GM19035 (cell line): ENCODE data around the gene HS6ST2.
"Not testable (repeated sequence)": the region's sequence is repeated elsewhere in the genome, so short reads cannot be mapped to it uniquely, and the experiment has no call there.

Experiments used
- ATAC-seq: cut with Tn5 transposase; IDR thresholded peaks from one replicate; pipeline ENCODE4 v1.9.1; 2021; ENCODE audit not compliant: unreplicated experiment

Gene HS6ST2

GRCh38 chrX:132958091-132958703, at the start of gene HS6ST2:
Gene HS6ST2 (minus strand): TSS chrX:132958629.
- no peak for ATAC-seq

GRCh38 chrX:133007458-133007857, 49.0 kb upstream of the HS6ST2 start:
- ATAC-seq, result no peak

GRCh38 chrX:133005616-133006015, 47.2 kb upstream of the HS6ST2 start:
- no peak for ATAC-seq

GRCh38 chrX:133005042-133005441, 46.6 kb upstream of the HS6ST2 start:
- ATAC-seq, result no peak

- no peak for ATAC-seq
These were observed 40.8 kb upstream of the HS6ST2 start for GRCh38 chrX:132999209-132999608.

- ATAC-seq, result no peak
These were observed 32.4 kb upstream of the HS6ST2 start for GRCh38 chrX:132990835-132991234.

- ATAC-seq, result no peak
These were observed 28.1 kb upstream of the HS6ST2 start for GRCh38 chrX:132986556-132986955.

GRCh38 chrX:132984058-132984650, 25.7 kb upstream of the HS6ST2 start:
- ATAC-seq, result no peak

GRCh38 chrX:132983496-132983895, 25.1 kb upstream of the HS6ST2 start:
- no peak for ATAC-seq

- not testable (repeated sequence) for ATAC-seq
These were observed 21.6 kb upstream of the HS6ST2 start for GRCh38 chrX:132980035-132980434.

- ATAC-seq, result no peak
These were observed 10.0 kb upstream of the HS6ST2 start for GRCh38 chrX:132968296-132968949.

GRCh38 chrX:132967049-132967448, 8.6 kb upstream of the HS6ST2 start:
- ATAC-seq, result no peak

GRCh38 chrX:132965461-132965860, 7.0 kb upstream of the HS6ST2 start:
- no peak for ATAC-seq

- ATAC-seq, result no peak
These were observed 3.1 kb upstream of the HS6ST2 start for GRCh38 chrX:132961511-132961910.

- no peak for ATAC-seq
These were observed 978 bp downstream of the HS6ST2 start for GRCh38 chrX:132957211-132958090.

GRCh38 chrX:132956421-132957210, 1.8 kb downstream of the HS6ST2 start:
- no peak for ATAC-seq

- ATAC-seq, result no peak
These were observed 2.7 kb downstream of the HS6ST2 start for GRCh38 chrX:132955690-132956089.

GRCh38 chrX:132954323-132954722, 4.1 kb downstream of the HS6ST2 start:
- ATAC-seq, result no peak

- no peak for ATAC-seq
These were observed 5.1 kb downstream of the HS6ST2 start for GRCh38 chrX:132953354-132953753.

- no peak for ATAC-seq
These were observed 9.7 kb downstream of the HS6ST2 start for GRCh38 chrX:132948648-132949260.
